ENCODE results near the gene COMMD8. TPM values are rescaled to one million over a fixed set of nuclear protein-coding genes. Genes with fewer than 3 reads are reported as not detected.

COMMD8 gene
- total and polyA plus RNA-seq, 10 of the 15 experiments (the other 5 are each of a cell fraction or from before 2014, with no cell fraction given), result 27.6 to 156 (median 48.4) TPM

DNA sequence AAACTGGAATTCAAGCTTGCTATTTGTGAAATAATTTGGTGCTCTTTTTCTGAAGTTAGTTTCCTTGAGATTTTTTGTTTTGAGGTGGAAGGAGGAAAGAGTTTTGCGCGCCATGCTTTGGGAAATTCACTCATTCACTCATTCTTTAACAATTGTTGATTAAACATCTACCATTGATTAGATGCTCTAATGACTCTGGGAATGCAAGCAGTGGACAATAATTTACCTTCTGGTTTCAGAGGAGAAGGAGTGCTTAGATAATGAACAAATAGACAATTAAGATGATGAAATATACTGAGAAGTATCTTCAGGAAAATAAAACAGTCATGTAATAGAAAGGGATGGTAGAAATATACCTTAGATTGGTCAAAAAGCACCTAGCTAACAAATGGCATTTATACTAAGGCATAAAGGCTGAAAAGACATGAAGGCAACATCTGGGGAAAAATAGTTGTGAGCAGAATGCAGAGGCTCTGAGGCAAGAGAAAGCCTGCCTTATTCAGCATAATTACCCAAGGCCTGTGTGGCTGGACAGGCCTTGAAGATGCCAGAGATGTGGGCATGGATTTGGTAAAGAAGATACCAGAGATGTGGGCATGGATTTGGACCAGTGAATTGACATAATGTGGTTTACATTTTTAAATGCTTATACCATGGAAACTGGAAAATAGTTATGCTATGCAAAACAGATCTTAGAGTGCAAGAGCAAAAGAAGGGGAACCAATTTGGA lies 2.7 kb upstream of the COMMD8 start:
- ATAC-seq (no peak), FAIRE-seq (no peak), DNase-seq (ENCODE audit: low read depth, low spot score) (no peak)
- no peak overlapping the region for H3K4me2 ChIP-seq (ENCODE audit: control insufficient read depth, insufficient read depth)
- in situ Hi-C loops (cut with MboI) (no loop called here), intact Hi-C loops (cut with micrococcal nuclease; ENCODE audit: unreplicated experiment) (no loop called here)
- BruUV-seq (replicated peaks), result no TSS peak
- no peaks in the 10 kb centered on the region for H3K36me3 ChIP-seq (ENCODE audit: control insufficient read depth in 2 of 2, insufficient read depth in 2 of 2, low read length in 1 of 2)
- no peaks in the 10 kb centered on the region for H3K27me3 ChIP-seq (replicated peaks in 1 of 2; ENCODE audit: control insufficient read depth in 2 of 2, insufficient read depth in 2 of 2, low read length in 1 of 2)
- no peak overlapping the region for H3K4me3 ChIP-seq
- no peak overlapping the region for H3K9ac ChIP-seq (ENCODE audit: control insufficient read depth, insufficient read depth, low read length)
- ChIA-PET CTCF (interaction anchor here (1.5 to 5.0 kb wide), 2 partner anchors 18 to 43 kb away, joined by 3 to 79 read pairs; partner anchors contain the start of gene ATP10D), RAD21 (ENCODE audit: unreplicated experiment) (interaction anchor here (1.0 to 5.6 kb wide), 4 partner anchors 11 to 27 kb away, joined by 3 to 84 read pairs (median 38); partner anchors contain the start of gene ATP10D), SMC1A (ENCODE audit: uncharacterized antibody, unreplicated experiment) (interaction anchor here (1.2 to 10.8 kb wide), 6 partner anchors 11 to 31 kb away, joined by 4 to 126 read pairs (median 10); partner anchors contain the start of gene ATP10D), POLR2A (interaction anchor here (0.6 to 6.2 kb wide), 3 partner anchors 11 to 23 kb away, joined by 3 to 36 read pairs (median 5); partner anchors contain the start of gene ATP10D)
- no peak for TF ChIP-seq POLR2AphosphoS2 (IDR thresholded peaks at IDR 0.05; ENCODE audit: low read depth, low read length)
- no peak for TF ChIP-seq RB1 (IDR thresholded peaks at IDR 0.05; ENCODE audit: borderline replicate concordance)
- TF ChIP-seq, protein P1, sequence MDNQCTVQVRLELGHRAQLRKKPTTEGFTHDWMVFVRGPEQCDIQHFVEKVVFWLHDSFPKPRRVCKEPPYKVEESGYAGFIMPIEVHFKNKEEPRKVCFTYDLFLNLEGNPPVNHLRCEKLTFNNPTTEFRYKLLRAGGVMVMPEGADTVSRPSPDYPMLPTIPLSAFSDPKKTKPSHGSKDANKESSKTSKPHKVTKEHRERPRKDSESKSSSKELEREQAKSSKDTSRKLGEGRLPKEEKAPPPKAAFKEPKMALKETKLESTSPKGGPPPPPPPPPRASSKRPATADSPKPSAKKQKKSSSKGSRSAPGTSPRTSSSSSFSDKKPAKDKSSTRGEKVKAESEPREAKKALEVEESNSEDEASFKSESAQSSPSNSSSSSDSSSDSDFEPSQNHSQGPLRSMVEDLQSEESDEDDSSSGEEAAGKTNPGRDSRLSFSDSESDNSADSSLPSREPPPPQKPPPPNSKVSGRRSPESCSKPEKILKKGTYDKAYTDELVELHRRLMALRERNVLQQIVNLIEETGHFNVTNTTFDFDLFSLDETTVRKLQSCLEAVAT (IDR thresholded peaks at IDR 0.05), result no peak
- TF ChIP-seq, protein P2, sequence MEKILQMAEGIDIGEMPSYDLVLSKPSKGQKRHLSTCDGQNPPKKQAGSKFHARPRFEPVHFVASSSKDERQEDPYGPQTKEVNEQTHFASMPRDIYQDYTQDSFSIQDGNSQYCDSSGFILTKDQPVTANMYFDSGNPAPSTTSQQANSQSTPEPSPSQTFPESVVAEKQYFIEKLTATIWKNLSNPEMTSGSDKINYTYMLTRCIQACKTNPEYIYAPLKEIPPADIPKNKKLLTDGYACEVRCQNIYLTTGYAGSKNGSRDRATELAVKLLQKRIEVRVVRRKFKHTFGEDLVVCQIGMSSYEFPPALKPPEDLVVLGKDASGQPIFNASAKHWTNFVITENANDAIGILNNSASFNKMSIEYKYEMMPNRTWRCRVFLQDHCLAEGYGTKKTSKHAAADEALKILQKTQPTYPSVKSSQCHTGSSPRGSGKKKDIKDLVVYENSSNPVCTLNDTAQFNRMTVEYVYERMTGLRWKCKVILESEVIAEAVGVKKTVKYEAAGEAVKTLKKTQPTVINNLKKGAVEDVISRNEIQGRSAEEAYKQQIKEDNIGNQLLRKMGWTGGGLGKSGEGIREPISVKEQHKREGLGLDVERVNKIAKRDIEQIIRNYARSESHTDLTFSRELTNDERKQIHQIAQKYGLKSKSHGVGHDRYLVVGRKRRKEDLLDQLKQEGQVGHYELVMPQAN (conservative IDR thresholded peaks at IDR 0.05), result no peak
- no peak for TF ChIP-seq TARDBP (IDR thresholded peaks at IDR 0.05; ENCODE audit: borderline replicate concordance)
- TF ChIP-seq, protein P3, sequence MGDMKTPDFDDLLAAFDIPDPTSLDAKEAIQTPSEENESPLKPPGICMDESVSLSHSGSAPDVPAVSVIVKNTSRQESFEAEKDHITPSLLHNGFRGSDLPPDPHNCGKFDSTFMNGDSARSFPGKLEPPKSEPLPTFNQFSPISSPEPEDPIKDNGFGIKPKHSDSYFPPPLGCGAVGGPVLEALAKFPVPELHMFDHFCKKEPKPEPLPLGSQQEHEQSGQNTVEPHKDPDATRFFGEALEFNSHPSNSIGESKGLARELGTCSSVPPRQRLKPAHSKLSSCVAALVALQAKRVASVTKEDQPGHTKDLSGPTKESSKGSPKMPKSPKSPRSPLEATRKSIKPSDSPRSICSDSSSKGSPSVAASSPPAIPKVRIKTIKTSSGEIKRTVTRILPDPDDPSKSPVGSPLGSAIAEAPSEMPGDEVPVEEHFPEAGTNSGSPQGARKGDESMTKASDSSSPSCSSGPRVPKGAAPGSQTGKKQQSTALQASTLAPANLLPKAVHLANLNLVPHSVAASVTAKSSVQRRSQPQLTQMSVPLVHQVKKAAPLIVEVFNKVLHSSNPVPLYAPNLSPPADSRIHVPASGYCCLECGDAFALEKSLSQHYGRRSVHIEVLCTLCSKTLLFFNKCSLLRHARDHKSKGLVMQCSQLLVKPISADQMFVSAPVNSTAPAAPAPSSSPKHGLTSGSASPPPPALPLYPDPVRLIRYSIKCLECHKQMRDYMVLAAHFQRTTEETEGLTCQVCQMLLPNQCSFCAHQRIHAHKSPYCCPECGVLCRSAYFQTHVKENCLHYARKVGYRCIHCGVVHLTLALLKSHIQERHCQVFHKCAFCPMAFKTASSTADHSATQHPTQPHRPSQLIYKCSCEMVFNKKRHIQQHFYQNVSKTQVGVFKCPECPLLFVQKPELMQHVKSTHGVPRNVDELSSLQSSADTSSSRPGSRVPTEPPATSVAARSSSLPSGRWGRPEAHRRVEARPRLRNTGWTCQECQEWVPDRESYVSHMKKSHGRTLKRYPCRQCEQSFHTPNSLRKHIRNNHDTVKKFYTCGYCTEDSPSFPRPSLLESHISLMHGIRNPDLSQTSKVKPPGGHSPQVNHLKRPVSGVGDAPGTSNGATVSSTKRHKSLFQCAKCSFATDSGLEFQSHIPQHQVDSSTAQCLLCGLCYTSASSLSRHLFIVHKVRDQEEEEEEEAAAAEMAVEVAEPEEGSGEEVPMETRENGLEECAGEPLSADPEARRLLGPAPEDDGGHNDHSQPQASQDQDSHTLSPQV (IDR thresholded peaks at IDR 0.05), result no peak
- no peak for TF ChIP-seq CEBPB (IDR thresholded peaks at IDR 0.05; ENCODE audit: borderline replicate concordance in 1 of 2, low read depth in 2 of 2, low read length in 2 of 2)
- H4K20me1 ChIP-seq (ENCODE audit: control insufficient read depth, insufficient read depth), result no peaks in the 10 kb centered on the region
- peaks cover 22% of the 10 kb centered on the region for H3K4me1 ChIP-seq (ENCODE audit: control insufficient read depth, insufficient read depth, low read length)
- no peak overlapping the region for H3K27ac ChIP-seq (ENCODE audit: control insufficient read depth, insufficient read depth)
- 41% methylated on average over 2 of the region's 2 CpGs for WGBS (ENCODE audit: insufficient coverage, insufficient replicate concordance, low lambda C conversion rate, missing lambda C conversion rate)
- peaks cover 14% of the 10 kb centered on the region for H3K79me2 ChIP-seq (ENCODE audit: control insufficient read depth, insufficient read depth, low read length)
- no peaks in the 10 kb centered on the region for H3K9me3 ChIP-seq (replicated peaks; ENCODE audit: control insufficient read depth, insufficient read depth, low read length)
- peak overlapping the region; percentile 5; the same call in 1 of the 2 replicates for H2AFZ ChIP-seq (ENCODE audit: control insufficient read depth, low read depth, low read length)
